ENCODE data around the gene OR2L3.
"Not testable (repeated sequence)": the region's sequence is repeated elsewhere in the genome, so short reads cannot be mapped to it uniquely, and the experiment has no call there.

Gene OR2L3, protein sequence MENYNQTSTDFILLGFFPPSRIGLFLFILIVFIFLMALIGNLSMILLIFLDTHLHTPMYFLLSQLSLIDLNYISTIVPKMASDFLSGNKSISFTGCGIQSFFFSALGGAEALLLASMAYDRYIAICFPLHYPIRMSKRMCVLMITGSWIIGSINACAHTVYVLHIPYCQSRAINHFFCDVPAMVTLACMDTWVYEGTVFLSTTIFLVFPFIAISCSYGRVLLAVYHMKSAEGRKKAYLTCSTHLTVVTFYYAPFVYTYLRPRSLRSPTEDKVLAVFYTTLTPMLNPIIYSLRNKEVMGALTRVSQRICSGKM

DNA sequence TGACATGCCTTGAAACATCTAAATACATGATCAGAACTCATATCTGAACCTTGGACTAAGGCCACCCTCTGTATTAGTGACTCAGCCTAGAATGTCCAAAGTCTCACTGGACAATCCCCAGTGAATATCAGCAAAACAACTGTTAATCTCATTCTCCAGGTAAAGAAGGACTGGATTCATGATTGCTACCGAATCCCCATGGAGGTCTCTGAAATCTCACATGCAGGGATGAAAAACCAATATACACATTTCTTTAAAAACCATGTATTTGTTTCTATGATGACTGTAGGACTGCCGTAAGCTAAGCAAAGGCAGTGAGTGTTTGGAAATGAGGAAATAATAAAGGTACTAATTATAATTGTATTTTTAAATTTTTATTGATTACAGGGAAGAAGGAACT, at the start of gene OR2L3:
OR2L3 (plus strand) TSS at position 301 of the 400 bp plus-strand sequence. CDS start 13,846 bp downstream, outside the sequence.
- DNase-seq (ENCODE audit: low read depth), result no peak

DNA sequence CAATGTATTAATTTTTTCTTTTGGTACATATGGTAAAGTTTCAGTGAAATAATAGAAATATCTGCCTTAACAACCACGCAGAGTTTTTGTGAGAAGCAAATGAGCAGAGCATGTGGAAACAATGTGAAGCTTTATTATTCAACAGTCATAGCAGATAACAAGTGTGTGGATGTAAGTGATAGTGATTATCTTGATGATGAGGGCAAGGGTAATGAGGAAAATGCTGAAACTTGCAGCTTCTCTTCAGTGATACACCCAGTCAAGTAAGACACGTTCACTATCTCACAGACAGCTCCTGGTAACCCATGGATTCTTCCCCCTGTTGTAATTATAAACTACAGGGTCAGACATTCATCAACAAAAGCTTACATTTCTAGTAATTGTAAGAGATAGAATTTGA, 47.8 kb upstream of the OR2L3 start:
- DNase-seq (ENCODE audit: low read depth), result no peak

DNA sequence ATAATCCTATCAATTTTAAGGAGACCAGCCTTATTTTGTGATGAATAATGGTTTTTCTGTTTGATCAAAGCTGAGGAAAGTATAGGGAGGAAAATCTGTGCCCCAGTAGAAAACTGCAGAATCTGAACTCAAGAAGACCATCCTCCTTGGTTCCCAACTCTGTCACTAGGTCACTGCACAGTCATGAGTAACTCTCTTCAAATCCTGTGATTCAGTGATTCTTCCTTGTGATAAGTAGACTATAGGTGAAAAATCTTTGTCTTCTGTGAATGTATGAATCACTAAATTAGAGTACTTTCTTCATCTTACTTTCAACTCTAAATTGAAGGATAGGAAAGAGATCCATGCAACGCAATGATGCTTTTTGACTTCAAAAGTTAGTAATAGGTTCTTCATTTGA, 46.5 kb upstream of the OR2L3 start:
- DNase-seq (ENCODE audit: low read depth), result no peak

DNA sequence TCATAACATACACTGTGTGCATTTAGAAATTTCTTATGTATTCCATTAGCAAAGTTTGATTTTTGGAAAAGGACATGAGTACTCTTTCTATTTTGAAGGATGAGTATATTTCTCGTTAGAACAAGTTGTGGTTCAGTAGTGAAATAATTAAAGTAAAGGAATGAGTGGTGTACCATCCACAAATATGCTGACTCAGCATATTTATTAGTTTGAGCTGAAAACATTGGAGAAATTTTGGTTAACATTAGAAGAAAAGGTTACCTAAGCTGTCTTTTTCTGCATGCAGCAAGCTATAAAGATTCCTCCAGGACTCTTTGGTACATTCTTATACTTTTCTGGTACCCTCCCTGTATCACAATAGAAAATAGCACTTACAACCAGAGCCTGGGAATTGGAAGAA, 38.9 kb upstream of the OR2L3 start:
- DNase-seq (ENCODE audit: low read depth), result no peak

DNA sequence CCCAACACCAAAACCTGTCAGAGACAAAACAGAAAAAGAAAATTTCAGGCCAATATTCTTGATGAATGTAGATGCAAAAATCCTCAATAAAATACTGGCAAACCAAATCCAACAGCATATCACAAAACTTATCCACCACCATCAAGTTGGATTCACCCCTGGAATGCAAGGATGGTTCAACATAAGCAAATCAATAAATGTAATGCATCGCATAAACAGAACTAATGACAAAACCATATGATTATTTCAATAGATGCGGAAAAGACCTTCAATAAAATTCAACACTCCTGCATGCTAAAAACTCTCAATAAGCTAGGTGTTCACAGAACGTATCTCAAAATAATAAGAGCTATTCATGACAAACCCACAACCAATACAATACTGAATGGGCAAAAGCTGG, 37.0 kb upstream of the OR2L3 start:
- DNase-seq (ENCODE audit: low read depth), result no peak

DNA sequence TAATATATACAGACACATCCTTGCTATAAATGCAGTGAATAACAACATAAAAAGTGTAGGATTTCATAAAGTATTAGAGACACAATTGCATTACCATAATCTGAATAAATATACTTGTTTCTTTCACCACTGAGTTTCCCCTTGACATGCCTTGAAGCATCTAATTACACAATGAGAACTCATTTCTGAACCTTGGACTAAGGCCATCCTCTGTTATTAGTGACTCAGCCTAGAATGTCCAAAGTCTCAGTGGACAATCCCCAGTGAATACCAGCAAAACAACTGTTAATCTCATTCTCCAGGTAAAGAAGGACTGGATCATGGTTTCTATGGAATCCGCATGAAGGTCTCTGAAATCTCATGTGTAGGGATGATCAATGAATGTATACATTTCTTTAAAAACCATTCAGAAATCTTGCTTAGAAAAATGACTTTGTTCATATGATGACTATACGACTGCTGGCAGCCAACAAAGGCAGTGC, 33.4 kb upstream of the OR2L3 start, which contains the start of gene OR2L5:
OR2L5 (plus strand) TSS at position 432 of the 482 bp plus-strand sequence. CDS start 8,288 bp downstream, outside the sequence.
- no peak for DNase-seq (ENCODE audit: low read depth)

DNA sequence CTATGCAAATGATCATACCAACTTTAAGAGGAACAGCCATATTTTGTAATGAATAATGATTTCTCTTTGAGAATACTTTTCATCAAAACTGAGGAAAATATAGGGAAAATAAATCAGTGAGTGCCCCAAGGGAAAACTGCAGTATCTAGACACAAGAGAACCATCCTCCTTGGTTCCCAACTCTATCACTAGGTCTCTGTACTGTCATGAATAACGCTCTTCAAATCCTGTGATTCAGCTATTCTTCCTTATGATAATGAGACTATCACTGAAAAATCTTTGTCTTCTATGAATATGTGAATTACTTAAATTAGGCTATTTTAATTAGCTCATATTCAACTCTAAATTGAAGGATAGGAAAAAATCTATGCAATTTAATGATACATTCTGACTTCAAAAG, 30.8 kb upstream of the OR2L3 start:
- DNase-seq (ENCODE audit: low read depth), result no peak

DNA sequence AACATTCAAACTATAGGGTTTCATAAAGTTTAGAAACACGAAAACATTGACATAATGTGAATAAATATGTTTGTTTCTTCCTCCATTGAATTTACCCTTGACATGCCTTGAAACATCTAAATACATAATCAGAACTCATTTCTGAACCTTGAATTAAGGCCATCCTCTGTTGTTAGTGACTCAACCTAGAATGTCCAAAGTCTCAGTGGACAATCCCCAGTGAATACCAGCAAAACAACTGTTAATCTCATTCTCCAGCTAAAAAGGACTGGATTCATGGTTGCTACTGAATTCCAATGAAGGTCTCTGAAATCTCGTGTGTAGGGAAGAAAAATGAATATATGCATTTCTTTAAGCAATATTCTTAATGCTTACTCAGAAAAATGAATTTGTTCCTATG, 16.9 kb upstream of the OR2L3 start, which contains the start of gene OR2L2:
OR2L2 (plus strand) TSS at position 301 of the 400 bp plus-strand sequence. CDS start 8,198 bp downstream, outside the sequence.
- DNase-seq (ENCODE audit: low read depth), result no peak

DNA sequence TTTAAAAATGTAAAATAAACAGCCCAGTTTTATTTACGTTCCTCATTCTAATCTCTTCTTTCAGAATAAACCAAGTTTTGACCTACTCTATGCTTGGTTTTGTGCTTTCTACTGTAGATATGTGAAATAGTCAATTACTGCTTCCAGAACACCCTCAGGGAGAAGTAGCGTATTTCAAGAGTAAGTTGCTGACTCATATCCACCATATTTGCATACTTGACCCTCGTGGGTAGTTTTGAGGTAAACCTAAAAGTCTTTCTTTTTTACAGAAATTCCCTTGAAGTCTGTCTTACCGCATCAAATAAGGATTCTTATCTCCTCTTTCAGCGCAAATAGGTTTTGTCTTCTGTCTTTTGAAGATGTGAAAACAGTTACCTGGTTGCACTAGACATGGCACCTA, 1.4 kb upstream of the OR2L3 start:
- no peak for DNase-seq (ENCODE audit: low read depth)

DNA sequence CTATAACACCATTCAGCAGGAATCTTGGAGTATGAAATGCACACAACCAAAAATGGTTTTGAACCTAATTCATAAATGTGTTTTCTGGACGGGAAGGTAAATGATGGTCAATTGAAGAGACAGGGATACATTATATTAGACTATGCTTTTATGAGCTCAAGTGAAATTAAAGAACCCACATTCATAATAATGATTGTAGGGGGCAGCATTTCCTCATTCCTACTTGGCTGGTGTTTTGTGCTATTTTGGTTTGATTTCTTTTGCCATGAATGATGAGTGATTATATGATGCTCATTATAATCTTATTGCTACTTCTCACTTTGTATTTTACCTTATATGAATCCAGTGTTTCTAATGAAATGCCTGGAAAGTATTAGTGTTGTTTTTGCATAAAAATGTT, 372 bp downstream of the OR2L3 start:
- no peak for DNase-seq (ENCODE audit: low read depth)

DNA sequence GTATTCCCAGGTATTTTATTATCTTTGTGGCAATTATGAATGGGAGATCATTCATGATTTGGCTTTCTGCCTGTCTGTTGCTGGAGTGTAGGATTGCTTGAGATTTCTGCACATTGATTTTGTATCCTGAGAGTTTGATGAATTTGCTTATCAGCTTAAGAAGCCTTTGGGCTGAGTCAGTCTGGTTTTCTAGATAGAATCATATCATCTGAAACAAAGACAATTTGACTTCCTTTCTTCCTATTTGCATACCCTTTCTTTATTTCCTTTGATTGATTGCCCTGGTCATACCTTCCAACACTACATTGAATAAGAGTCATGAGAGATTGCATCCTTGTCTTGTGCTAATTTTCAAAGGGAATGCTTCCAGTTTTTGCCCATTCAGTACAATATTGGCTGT, 8.0 kb downstream of the OR2L3 start:
- DNase-seq (ENCODE audit: low read depth), result no peak

DNA sequence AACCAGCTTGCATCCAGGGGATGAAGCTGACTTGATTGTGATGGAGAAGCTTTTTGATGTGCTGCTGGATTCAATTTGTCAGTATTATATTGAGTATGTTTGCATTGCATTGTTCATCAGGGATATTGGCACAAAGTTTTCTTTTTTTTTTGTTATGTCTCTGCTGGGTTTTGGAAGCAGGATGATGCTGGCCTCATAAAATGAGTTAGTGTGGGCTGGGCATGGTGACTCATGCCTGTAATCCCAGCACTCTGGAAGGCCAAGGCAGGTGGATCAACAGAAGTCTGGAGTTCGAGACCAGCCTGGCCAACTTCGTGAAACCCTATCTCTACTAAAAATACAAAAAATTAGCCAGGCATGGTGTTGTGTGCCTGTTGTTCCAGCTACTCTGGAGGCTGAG, 8.6 kb downstream of the OR2L3 start:
- no peak for DNase-seq (ENCODE audit: low read depth)

DNA sequence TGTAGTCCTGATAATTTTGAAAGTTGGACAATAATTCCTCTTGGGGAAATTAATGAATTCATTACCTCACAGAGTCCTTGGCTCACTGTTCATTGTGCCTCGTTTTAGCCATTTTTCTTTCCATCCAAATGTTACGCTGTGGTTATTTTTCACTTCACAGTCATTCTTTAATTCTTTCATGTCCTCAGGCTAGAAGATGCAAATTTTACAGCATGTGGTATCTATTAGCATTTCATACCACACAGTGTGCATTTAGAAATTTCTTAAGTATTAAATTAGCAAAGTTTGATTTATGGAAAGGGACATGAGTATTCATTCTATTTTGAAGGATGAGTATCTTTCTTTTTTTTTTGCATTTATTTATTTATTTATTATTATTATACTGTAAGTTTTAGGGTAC, 18.4 kb downstream of the OR2L3 start:
- no peak for DNase-seq (ENCODE audit: low read depth)

DNA sequence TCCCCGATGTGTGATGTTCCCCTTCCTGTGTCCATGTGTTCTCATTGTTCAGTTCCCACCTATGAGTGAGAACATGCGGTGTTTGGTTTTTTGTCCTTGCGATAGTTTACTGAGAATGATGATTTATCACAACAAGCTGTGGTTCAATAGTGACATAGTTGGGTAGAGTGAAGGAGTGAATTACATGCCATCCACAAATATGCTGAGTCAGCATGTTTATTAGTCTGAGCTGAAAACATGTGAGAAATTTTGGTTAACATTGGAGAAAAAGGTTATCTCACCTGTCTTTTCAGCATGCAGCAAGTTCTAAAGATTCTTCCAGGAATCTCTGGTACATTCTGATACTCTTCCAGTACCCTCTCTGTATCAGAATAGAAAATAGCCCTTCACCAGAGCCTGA, 19.0 kb downstream of the OR2L3 start:
- no peak for DNase-seq (ENCODE audit: low read depth)

DNA sequence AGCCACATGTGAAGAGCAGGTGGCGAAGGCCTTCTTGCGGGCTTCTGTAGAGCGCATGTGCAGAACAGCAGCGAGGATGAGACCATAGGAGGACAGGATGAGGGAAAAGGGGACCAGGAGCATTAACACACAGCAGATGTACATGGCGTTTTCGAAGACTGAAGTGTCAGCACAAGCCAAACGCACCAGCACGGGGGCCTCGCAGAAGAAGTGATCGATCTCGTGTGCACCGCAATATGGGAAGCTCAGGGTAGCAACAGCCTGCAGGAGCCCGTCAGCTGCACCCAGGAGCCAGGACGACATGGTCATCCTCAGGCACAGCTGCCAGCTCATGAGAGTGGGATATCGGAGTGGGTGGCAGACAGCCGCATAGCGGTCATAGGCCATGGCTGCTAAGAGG, 37.2 kb downstream of the OR2L3 start:
- not testable (repeated sequence) for DNase-seq (ENCODE audit: low read depth)

DNA sequence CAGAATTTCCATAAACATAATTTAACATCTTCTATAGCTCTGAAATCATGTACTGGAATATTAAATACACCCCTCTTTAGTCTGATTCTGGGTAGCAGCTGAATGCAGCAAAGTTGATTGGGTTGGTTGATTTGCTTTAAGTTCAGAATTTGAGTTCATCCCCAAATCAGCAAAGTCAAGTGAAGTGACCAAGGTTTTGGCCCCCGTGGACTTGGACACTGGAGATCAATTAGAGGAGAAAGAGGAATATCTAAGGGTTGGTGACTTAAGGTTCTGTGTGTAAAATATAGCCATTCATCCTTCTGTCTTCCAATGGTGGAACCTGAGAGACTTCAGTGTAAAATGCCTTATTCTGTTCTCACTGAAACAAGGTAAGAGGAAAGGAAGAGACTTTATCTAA, 48.2 kb downstream of the OR2L3 start, which contains the start of gene OR2L13:
OR2L13 (plus strand) TSS at position 301 of the 400 bp plus-strand sequence. CDS start 4,192 bp downstream, outside the sequence.
- no peak for DNase-seq (ENCODE audit: low read depth)

DNA sequence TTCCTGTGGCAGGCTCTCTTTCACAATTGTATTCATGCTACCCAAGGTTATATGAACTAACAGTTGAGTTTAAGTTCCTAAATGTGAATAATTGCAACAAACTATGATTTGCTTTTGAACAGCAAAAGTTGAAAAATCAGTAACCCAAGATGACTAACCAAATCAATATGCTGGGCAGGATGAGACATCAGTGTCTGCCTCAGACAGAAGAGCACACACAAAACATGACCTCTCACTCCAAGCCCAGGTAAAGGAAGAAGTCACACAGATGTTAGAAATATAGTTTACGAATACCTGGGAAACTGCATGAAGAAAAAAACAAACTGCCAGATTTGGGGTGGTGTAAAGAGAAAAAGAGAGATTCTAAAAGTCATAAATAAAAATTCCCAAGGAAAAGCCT, 51.9 kb downstream of the OR2L3 start:
- DNase-seq (ENCODE audit: low read depth), result no peak

DNA sequence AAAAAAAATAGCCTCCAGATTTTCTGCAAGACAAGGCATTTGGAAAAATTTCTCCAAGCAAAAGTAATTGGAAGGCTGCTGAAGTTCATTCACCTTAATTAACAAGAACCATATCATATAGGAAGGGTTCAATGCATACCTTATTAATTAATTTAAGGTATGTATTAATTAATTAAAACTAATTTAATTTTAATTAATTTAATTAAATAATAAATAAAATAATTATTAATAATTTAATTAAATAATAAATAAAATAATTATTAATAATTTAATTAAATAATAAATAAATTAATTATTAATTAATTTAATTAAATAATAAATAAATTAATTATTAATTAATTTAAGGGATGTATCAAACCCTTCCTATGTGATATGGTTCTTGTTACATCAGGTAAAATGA, 56.2 kb downstream of the OR2L3 start:
- DNase-seq (ENCODE audit: low read depth), result no peak

DNA sequence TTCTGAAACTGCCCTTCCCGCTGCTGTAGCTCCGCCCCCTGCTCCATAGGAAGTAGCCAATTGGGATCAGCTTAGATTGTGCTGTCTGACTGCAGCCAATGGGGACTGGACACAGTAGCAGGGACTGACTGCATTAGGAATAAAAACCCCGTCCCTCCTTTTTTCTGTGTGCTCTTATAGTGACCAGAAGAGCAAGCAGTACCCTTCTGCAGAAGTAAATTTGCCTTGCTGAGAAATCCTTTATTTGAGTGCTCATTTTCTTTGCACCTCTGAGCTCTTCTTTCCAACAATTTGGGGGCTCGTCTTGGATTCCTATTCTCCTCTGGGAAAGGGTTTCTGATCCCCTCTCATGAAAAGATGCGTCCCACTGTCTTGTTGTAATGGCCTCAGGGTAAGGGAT, 64.5 kb downstream of the OR2L3 start:
- DNase-seq (ENCODE audit: low read depth), result no peak
